Right renal cortex interstitium (tissue), 3 donors: Measurements from ENCODE around the gene GMDS. TPM values are rescaled to one million over a fixed set of nuclear protein-coding genes. Genes with fewer than 3 reads are reported as not detected.
A peak's percentile ranks its signal among the peaks of the same experiment; 100 is the strongest.

Experiments
- DNase-seq, 3 donors: peaks; one replicate each; pipeline ENCODE4 v3.0.0-alpha.2; 2013; ENCODE audit warnings: low read depth in 3 of 3, low spot score in 2 of 3
- polyA plus RNA-seq, 3 donors: library from polyadenylated mRNA; unstranded; fragments of 120-200 nt; gene quantifications; one replicate each; pipeline ENCODE4 v1.2.1, GENCODE V29; 2013; ENCODE audit not compliant: insufficient read length in 3 of 3

Gene GMDS
- polyA plus RNA-seq, 3 donors: 70.8 to 90.1 (median 74.0) TPM

GRCh38 chr6:2209226-2209809, 36.1 kb downstream of the GMDS start:
- DNase-seq: no peak

DNA sequence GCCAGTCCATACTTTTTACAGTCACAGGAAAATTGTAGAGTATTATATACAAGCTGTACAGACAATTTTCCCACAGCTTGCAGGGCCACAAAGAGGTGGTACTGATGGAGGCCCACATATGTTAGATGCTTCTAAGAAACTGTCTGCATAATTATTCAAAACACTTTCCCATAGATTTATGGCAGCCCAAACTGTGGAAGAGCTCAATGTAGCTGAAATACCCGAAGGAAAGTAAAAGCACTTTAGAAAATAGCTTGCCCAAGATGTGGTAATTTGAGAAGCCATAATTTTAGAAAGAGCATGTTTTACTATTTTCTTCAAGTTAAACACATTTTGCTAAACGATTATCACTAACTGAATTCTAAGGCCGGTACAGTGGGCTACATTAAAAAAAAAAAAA, 36.9 kb downstream of the GMDS start:
- DNase-seq: no peak

DNA sequence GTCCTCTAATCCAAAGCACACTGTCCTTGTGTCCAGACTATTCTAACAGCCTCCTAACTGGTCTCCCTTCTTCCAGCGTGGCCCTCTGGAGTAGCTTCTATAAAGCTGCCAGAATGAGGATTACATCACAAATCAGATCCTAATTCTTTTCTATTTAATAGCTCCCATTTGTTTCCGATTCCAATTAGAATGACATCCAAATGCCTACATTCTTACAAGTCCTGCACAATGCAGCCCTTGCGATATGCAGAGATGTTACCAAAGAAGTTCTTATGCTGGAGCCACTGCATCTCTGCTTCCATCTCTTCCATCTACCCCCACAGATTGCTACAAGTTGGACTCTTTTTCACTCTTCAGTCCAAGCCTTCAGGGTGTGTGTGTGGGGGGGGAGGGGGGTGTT, 40.0 kb downstream of the GMDS start:
- DNase-seq: no peak

- no peak for DNase-seq
Measured at GRCh38 chr6:2204272-2204671, 41.1 kb downstream of the GMDS start.

DNA sequence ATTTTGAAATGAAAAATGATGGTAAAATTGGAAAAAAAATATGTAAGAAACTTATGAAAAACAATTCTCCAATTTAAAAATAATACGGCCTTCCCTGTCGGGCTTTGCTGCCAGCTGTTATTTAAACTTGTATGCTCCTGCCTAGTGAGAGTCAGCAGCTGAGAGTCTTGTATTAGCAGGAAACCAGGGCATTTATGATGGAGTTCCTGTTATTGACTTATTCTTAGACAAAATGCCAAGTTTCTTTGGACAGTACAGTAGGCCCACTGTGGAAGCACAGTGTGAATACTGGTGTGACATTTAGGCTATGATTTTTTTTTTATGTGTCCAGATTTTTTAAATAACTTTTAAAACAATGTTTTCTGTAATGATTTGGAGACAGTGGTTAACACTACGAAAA, 42.1 kb downstream of the GMDS start:
- DNase-seq: no peak

GRCh38 chr6:2197984-2198383, 47.4 kb downstream of the GMDS start:
- no peak for DNase-seq

DNA sequence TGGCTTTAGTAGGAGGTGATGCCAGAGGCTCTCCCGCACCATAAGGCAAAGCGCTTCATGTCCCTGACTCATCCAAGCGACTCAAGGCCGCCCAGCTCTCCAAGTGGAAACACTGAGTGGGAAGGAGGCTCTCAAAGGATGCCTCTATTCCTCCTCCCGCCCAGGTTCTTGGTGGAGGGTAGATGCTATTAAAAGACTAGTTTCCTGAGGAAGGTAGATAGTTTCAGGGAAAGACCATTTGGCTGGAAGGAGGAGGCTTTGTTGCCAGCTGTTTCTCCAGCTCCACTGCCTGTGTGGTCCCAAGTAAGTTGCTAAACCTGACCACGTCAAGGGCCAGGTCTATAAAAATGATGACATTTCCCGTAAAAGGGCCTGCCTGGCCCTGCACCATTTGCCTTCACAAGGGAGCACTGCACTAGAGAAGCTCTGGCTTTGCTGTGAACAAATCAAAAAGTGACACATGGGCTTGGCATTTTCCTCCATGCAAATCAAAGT, 48.2 kb downstream of the GMDS start:
- DNase-seq: no peak

DNA sequence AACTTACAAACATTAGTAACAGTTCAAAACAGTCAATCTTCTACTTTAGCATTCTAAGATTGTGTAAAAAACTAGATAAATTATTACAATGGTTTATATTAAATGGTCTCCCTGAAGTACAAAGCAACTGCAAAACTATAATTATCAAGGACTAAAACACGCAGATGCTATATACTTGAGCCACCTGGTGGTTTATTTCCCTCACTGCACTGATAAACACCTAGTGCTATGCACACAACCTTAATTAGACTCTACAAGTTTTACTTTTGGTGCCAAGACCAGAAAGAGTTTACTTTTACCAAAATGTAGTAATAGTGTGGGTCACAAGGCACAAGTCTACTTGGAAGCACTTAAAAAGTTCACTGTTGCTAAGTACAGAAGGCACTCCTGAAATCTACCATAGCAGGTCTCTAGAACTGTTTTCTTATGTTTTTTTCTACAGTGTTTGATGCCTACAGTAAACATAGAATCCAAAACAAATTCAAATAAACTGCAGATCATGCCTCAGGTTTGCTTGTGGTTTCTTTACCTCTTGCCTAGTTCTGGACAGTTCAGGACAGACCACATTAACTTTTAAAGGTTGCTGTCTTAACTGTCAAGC, 49.2 kb downstream of the GMDS start:
- DNase-seq: peak; percentile 38 to 60 (median 45)

GRCh38 chr6:2194643-2195042, 50.8 kb downstream of the GMDS start:
- no peak for DNase-seq

- DNase-seq: no peak
Measured at GRCh38 chr6:2193931-2194330, 51.5 kb downstream of the GMDS start.

DNA sequence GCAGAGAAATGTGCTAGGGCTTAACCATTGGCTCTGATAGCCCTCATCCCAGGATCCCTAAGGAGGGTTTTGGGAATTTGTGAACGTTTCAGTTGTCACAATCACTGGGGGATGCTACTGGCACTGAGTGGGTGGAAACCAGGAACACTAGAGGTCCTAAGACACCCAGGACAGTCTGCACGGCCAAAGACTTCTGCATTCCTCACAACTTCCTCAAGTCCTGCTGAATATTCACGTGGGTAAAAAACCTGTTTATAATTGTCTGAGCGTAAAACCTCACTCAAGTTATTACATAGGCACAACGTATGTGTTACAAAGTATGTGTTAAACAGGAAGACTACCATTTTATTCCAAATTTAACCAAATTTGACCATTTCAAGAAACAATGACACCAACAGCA, 52.4 kb downstream of the GMDS start:
- no peak for DNase-seq

GRCh38 chr6:2191390-2191740, 54.0 kb downstream of the GMDS start:
- DNase-seq: no peak

DNA sequence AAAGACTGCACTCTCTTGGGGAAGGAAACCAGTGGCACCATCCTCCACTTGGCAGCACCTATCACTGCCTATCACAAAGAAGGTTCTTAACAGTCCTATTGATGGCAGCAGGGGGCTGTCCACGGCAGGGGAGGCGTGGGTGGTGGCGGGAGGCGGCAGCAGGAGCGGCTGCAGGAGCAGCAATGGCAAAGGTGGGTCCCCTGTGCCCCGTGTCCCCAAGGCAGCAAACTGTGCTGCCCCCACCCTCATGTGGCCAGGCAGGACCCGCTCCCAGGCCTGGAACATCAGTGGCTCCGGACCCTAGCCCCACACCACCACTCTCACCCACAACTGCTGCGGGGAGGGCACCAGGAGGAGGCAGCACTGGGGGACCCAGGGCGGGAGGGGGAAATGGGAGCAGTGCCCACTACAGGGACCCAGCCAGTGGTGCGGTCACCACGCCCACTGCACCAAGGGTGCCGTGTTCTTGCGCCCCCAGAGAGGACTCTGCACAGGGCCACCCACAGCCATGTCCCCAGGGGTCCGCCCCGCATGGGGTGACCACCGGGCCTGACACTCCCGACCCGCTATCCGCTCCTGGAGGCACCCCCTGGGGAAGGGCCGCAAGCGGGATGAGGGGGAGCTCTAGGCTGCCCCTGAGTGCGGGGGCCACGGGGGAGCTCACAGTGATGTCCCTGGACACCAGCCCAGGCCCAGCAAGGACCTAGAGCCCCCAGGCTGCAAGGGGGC, 54.6 kb downstream of the GMDS start:
- DNase-seq: no peak

GRCh38 chr6:2188856-2189384, 56.5 kb downstream of the GMDS start:
- no peak for DNase-seq

DNA sequence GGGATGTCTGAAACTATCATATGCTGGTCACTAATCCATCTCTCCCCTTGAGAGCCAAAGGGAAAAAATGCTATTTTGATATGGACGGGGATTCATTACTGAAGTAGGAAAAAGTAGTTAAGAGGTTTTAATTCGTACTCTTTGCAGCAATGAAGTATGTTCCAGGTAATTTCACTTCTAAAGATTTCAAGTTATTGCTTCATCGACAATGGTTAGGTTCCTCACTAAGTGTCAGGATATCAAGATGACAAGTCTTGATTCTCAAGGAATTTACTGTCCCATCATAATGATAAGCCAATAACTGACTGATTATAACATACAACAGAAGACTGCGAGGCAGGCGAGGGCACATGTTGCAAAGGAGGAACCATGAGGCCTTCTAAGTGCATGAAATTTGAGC, 57.0 kb downstream of the GMDS start:
- DNase-seq: no peak

GRCh38 chr6:2187826-2188225, 57.6 kb downstream of the GMDS start:
- DNase-seq: peak in 1 of 3 donors; percentile 30

DNA sequence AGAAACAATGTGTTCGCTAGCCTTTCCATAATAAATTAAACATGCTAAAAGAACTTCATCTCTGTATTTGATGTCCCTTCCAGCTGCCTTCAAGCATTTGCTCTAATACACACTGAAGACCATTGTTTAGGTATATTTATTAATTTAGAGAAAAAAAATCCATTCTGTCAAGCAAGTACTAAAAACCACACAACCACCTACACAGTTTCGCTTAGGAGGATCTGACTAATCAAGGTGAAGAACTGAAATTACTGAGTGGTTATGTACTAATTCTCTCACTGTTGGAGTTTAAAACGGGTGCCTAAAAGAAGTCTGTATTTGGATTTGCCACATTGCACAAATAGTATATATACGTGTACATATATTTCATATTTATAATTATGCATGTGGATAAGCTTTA, 58.9 kb downstream of the GMDS start:
- DNase-seq: no peak

- no peak for DNase-seq
Measured at GRCh38 chr6:2185466-2185865, 59.9 kb downstream of the GMDS start.

GRCh38 chr6:2184700-2185455, 60.5 kb downstream of the GMDS start:
- no peak for DNase-seq

DNA sequence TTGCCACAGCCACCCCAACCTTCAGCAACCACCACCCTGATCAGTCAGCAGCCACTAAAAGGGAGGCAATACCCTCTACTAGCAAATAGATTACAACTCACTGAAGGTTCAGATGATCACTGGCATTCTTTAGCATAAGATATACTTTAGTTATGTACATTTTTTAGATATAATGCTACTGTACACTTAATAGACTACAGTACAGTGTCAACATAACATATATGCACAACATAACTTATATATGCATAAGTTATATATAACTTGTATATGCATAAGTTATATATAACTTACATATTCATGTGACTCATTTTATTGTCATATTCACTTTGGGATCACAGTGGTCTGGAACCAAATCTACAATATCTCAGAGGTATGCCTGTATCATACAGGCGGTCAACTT, 61.7 kb downstream of the GMDS start:
- no peak for DNase-seq

DNA sequence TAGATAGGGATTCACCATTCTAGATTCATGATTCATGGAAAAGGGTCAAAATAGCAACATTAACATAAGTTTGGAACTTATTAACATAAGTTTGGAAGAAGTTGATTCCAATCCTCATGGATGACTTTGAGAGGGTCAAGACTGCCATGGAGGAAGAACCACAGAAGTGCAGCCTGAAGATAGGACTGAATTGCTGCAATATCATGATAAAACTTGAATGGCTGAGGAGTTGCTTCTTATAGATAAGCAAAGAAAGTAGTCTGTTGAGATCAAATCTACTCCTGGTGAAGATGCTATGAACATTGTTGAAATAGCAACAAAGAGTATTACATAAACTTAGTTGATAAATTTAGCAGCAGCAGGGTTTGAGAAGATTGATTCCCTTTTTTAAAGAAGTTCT, 62.2 kb downstream of the GMDS start:
- DNase-seq: no peak
